GM19452 (cell line): ENCODE data around the gene RNF115.
"Not testable (repeated sequence)": the region's sequence is repeated elsewhere in the genome, so short reads cannot be mapped to it uniquely, and the experiment has no call there.

ENCODE experiments used
- ATAC-seq: cut with Tn5 transposase; IDR thresholded peaks from one replicate; pipeline ENCODE4 v1.9.1; 2021; ENCODE audit not compliant: unreplicated experiment

Gene RNF115

DNA sequence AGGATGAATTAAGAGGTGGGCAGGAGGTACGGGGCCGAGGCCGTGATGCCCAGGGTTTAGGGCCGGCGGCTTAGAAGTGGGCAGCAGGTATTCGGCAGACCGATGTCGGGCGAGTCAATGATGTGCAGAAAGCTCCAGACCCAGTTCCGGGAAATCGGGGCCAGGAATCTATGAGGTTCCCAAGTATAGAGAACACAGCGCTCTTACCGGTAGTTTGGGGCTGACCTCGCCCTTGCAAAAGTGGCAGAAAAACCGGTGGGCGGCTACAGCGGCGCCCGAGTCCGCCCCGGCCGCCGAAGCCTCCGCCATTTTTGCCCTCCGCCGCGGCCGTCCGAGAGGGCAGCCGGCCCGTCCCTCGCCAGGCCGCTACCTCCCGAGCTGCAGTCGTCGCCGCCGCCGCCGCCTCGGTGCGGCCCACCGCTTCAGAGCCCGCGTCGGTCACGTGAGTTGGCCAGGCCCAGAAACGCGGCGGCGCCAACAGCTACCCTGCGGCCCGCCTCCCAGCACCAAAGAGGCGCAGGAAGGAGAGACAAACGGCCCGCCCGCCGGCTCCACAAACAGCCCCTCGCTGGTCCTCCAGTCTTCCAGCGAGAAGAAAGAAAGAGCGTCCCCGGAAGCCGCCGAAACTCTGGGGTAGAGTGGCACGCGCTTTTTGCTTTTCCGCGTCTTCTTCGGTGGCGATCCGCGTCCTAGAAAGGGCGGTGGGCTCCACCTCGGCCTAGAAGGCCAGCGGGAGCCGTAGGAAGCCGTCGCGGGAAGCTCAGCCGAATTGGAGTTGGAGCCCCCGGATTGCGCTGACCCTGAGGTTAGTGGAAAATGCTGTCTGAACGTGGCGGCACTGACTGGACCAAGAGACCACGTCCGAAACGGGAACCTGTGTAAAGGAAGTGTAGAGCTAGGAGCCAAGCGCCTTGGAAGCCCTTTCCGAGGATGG lies at the start of gene RNF115, which contains the start of gene POLR3C:
Gene RNF115 (minus strand): TSS at position 531 of the 934 bp plus-strand sequence. CDS start 222 bp downstream, at position 309.
Gene POLR3C (plus strand): TSS at position 636 of the 934 bp plus-strand sequence. CDS start 1,577 bp downstream, outside the sequence.
- ATAC-seq: peak; percentile 83

DNA sequence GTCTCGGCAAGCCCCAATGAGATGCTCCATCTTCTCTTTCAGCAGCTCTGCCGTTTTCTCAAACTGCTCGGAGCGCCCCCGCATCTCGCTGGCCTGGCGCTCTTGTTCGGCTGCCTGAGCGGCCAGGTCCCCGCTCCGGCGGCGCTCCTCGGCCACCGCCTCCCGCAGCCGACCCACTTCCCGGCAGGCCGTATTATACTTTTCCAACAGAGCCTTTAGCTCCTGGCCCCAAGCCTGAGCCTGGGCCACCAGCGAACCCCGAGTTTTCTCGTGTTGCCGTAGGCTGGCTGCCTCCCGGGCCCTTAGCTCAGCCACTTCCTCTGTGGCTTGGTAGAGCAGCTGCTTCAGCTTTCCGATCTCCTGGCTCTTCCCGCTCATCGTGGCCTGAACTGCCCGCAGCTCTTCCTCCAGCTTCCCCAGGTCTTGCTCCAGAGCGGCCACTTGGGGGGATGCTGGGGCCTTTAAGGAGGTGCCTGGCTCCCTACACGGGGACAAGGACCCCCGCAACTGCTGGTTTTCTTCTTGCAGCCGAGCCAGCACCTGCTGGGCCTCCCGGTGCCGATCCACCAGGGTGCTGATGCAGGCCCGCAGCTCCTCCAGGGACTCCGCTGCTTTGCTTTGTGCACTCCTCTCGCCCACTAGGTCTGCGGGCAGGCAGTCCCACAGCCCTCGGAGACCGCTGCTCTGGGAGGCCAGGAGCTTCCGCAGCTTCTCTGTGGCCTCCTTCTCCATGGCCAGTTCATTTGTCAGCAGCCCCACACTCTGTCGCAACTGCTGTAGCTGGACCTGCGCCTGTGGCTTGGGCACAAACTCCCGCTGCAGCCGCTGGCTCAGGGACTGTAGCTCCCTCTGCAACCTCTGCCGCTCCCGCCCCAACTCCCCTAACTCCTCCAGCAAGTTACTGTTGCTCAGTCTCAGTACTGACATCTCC lies 48.4 kb upstream of the RNF115 start:
- ATAC-seq: no peak

DNA sequence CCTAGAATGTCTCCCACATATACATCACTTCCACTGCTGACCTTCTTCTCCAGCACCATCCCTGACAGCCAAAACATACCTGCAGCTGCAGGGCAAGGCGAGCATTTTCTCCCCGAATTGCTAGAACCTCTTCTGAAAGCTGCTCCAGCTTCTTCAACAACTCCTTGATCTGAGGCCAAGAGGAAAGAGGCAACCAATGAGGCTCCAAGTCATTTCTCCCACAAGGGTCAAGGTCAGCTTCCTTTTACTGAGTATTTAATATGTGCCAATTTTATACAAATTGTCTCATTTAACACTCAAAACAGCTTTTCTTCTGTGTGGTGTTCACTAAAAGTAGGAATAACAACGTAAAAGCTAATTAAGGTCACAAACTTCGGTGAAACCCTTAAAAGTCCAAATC lies 44.3 kb upstream of the RNF115 start:
- no peak for ATAC-seq

DNA sequence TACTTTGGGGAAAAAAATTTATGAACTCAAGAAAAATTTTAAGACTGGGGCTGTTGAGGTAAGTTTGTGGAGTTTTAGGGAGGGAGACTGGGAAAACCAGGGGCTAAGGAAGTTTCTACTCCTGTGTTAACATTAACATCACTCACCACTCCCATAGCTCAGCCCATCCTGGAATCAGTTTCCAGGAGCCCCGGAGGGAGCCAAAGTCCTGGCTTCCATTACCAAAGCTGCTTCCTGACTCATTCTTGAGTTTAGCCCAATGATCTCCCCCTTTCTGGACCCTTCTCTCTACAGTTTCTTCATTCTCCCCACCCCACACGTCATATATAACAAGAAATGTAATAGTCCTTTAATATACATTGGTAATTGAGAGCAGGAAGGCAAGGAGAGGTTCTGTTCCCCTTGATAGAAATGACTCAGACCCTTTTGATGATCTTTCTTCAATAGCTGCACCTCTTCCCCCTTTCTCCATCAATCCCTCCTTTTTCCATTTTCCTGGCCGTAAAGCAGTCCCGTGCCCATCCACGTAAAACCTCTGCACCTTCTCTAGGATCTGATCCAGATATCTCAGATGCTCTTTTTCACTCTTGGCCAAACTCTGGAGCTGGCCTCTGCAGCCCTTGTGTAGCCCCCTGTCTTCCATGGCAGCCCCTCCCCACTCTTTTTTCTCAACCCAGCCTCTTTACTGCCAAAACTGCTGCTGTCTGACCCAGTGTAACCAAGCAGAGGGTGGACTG lies 39.6 kb upstream of the RNF115 start:
- no peak for ATAC-seq

DNA sequence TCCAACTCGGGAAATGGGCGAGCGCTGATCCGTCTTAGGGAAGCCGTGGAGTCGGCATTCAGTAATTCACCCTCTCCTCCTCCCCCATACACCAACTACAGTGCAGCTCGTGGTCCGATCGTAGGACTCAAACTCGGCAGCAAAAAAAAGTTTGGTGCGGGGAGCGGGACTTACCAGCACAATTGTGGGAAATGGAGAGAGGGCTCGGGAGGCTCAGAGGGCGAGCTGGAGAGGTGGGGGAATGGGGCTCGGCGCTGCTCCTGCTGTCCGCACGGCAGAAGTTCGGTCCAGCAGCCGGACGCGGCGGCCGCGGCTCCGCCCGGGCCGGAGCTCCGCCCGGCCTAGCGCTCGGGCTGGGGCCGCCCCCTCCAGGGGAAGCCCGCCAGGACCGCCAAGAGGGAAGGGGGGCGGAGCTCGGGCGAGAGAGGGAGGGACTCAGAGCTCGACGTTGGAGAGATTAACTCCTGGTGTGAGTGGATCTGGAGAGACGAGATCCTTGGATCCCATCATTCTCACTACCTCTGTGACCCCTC lies 35.7 kb upstream of the RNF115 start:
- ATAC-seq: peak; percentile 72

DNA sequence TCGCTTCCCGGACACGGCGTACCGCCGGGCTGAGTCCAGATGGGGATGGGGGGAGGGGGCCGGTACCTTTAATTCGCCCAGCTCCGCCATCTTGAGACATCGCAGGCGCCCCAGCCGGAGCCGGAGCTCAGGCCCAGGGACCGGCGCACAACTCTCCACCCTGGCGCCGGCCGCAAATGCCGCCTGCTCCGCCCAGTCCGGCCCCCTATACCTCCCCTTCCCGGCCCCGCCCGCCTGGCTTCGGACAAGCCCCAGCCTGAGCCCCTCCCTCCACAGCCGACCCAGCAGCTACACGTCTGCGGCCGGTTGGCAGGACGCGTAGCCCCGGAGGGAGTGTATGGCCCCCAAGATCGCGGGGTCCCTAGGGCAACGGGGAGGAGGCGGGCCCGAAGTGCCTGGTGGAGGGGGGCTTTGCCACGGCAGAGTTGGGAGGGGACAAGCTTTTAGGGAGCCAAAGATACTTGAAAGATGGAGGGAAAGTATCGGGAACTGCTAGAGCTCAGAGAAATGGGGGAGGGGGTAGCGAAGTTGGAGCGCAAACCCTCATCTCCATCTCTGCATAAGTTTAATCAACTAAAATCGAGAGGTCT lies 35.1 kb upstream of the RNF115 start, which contains the start of gene PIAS3:
Gene PIAS3 (minus strand): TSS at position 181 of the 590 bp plus-strand sequence. CDS start 91 bp downstream, at position 90.
- ATAC-seq: peak; percentile 82

DNA sequence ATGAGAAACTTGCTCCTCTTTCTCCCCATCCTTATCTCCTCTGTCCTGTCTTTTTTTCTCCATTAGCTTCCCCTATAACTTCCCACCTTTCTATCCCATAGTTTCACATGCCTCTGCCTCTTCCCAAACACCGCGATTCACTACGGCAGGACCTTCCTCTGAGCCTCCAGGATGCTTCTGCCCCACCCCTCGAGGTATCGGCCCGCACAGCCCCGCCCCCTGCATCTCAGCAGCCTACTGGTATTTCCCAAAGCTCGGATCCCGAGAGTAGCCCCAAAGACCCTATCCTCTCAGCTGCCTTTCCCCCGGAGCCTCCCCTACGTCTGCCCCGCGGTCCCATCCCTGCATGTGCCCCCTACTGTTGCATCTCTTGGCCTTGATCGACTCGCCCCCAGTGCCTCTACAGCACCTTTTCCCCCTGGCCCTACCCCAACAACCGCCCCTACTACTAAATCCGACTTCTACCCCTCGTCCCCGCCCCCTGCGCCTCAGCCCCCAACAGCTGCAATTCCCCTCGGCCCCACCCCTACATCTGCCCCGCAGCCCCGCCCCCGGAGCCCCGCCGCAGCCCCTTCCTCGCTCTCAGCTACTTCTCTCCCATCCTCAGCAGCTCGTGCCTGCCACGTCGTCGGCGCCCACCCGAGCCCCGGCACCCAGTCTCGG lies 34.5 kb upstream of the RNF115 start:
- no peak for ATAC-seq

DNA sequence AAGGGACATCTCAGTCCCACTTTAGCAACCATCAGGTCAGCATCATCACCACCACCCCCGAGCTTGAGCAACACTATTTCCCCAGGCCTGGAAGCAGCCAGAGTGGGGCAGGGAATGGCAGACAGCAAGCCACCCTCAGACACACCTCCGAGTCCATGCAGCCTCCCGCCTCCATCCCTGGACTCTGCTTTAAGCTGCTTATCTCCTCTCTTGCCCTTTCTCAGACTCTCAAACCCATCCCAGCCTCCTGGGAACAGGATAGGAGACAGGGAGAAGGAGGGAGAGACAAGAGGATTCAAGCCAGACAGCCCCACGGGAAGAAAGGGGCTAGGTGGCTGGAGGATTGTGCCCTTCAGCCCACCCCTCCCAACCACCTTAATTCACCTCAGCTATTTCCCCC lies 33.3 kb upstream of the RNF115 start:
- no peak for ATAC-seq

DNA sequence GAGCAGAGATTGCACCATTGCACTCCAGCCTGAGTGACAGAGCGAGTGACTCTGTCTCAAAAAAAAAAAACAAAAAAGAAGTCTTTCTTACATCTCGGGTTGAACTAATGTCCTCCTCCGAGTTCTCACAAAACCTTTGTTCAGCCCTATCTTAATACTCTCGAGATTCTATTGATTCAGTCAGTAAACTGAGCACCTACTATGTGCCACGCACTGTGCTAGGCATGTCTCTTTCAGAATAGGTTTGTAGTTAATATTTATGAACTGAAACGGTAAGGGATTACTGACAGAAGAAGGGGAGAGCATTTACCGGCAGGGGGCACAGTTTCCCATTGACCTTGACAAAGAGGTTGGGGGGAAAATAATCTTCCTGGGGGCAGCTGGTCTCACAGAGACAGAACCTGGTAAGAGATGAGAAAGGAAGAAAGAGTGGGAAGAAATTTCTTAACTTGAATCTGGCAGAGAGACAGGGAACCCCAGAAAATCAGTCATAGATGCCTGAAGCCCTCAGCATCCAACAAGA lies 31.6 kb upstream of the RNF115 start:
- no peak for ATAC-seq

DNA sequence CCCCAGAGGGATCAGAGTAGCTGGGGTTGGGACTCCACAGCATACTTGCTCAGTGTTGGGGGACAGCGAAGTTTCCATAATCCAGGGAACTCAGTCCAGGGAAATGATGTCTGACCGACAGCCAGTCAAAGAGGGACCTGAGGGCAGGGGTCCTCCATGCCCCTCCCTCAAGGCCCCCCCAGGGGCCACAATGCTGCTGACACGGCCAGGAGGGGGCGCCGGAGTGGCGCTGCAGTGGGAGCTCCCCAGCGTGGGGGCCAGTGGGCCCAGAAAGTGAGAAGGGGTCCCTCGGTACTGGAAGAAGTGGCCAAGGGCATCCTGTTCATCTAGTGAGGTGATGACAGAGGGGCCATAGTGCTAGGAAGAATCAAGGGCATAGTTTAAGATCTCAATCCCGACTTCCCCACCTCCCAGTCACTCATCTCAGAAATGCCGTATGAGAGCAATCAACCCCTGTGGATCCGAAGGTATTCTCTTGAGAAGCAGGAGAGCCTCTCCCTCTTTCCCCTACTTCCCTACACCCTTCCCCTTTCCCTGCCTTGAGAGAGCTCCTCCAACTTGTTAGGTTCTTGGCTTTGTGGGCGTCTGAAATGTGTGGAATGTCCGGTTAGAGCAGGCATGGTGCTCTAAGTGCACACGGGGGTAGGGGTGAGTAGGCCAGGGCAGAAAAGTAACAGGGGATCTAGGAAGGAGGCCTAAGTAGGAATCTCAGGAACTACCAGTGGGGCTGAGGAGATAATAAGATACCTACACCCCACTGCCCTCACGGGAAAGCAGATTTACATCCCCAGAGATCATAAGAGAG lies 25.7 kb upstream of the RNF115 start:
- no peak for ATAC-seq

DNA sequence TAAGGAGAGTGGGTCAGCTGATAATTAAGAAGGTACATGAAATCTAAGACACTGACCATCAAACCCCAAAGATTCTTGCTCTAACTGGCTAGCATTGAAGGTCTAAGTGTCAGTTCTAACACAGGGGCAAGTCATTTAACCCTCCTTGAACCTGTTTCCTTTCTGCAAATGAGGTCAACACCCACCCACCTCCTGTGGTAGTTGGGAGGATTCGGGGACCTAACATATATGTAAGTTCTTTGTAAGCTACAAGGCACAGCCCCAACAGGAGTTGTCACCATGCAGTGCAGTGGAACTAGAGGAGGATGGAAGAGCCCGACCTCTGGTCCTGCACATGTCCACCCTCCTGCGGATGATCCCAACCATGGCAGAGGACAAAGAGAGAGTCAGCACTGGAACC lies 23.9 kb upstream of the RNF115 start:
- no peak for ATAC-seq

DNA sequence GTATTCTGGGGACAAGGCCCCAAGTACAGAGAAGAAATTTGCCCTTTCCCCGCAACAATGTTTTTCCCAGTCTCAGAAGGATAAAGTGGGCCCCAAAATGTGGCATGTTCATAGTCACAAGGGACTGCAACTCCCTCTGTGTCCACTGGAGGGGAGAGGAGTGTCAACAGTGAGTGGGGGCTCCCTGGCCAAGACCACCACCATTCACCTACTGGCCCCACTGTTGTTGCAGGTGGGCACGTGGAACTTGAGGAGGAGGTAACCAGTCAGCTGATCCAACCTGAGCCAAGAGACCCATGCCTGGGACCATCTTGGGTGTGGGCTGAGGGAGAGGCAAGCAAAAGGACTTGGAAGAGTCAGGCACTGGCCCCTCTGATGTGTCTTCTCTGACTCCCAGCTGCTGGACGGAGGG lies 22.3 kb upstream of the RNF115 start:
- no peak for ATAC-seq

DNA sequence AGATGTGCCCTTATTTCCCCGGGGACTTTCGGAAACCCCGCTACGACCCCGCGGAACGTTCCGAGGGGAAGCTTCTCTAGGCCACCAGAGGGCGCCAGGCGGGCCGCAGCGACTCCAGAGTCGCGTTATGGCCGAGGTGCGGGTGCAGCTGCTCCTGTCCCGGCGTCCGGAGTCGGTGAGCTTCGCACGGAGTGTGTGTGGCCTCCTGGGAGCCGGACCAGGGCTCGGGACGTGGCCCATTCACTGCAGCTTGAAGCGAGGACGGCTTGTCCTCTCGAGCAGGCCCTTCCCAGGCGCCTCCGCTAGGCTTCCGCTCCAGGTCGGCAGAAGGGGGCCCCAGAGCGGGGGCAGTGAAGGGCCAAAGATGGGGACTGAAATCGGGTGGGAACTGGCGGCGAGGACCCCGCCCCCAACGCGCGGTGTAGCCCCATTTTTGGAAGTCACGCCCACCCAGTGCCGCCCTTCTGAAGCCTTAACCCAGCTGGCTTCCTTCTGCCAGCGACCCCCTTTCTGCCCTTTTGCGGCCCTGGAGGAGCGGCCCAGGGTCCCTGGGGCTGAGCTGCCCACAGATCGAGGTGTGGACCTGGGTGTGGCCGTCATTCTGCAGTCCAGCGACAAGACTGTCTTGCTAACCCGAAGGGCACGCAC lies 21.7 kb upstream of the RNF115 start, which contains the start of gene NUDT17:
Gene NUDT17 (plus strand): TSS at position 117 of the 648 bp plus-strand sequence. CDS start 11 bp downstream, at position 128.
- peak; percentile 59 for ATAC-seq

DNA sequence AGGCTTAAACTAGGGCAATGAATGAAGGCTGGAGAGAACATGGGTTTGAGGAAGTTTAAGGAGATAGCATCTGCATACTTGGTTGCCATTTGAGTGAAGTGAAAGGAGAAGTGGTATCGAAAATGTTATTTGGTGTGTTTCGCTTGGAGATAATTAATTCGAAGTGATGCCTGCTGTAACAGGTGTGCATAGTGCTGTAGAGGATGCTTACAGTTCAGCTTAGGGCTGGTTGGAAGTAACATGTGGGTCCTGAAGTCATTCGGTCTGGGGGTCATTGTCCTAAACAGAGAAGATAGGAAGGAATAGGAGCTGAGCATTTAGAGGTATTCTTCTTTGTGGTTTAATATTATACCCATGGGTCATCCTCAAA lies 21.2 kb upstream of the RNF115 start:
- ATAC-seq: peak; percentile 76

DNA sequence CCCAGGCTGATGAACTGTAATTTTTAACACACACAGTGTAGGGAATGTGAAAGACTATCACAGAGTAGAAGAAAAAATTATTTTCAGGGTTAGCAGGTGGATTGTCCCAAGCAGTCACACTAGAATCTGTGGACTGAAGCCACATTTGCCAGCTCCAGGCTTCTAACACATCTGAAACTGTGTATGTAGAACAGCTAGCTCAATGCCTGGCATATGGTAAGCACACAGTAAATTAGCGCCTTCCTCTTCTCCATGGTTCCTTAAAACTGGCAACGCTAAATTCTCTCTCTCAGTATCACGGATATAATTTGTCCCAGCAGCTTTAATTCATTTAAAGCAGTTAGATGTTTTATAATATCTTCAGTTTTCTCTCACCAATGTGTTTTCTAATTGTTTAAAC lies 19.1 kb upstream of the RNF115 start:
- ATAC-seq: no peak

DNA sequence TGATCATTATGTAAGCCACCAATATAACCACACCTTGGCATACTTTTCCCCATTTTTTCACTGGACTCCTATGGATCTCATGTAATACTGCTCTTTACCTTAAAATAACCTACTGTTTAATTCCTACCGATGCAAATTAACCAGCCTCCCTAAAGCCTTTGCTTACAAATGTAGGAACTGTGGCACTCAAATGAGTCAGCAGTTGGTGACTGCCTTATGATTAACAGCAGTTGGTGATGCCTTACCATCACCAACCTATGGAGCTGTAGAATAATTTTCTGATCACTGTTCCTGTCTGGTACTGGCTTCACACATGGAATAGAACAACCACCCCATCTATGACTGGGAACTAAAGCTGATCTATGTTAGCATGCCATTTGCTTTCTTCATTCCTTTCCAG lies 13.8 kb upstream of the RNF115 start:
- ATAC-seq: no peak

DNA sequence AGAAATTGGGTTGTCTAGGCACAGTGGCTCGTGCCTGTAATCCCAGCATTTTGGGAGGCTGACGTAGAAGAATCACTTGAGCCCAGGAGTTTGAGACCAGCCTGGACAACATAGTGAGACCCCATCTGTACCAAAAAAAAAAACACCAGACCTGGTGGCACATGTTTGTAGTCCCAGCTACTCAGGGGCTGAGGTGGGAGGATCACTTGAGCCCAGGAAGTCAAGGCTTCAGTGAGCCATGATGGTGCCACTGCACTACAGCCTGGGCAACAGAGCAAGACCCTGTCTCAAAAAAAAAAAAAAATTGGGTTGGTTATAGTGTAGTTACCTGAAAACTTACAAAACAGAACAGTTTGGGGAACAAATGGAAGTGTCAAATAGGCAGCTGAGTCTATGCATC lies 6.9 kb upstream of the RNF115 start:
- not testable (repeated sequence) for ATAC-seq
